HL-60 (cell line): ENCODE results near the gene GATM.

Experiments
- DNase-seq, 2 experiments: peaks; one replicate each; pipeline ENCODE4 v3.0.0-alpha.2; 2010 to 2020; ENCODE audit warnings: low read depth in 1 of 2, low spot score in 1 of 2
- H3K27ac ChIP-seq: fragments of 250-450 bp; sonication (Bioruptor Pico); replicated peaks from 2 replicates; pipeline ENCODE4 v1.5.1; 2020; ENCODE audit warnings: mild to moderate bottlenecking, moderate library complexity
- H3K27me3 ChIP-seq: fragments of 250-450 bp; sonication (Bioruptor Pico); 2 replicates; pipeline ENCODE4 v1.5.1; 2021; ENCODE audit warnings: mild to moderate bottlenecking, moderate library complexity; ENCODE audit not compliant: insufficient read depth, poor library complexity, severe bottlenecking
- H3K4me3 ChIP-seq: replicated peaks from 2 replicates; pipeline ENCODE4 v1.5.1; 2011; ENCODE audit warnings: mild to moderate bottlenecking, control low read depth, low read length; ENCODE audit not compliant: insufficient read depth
- GABPA ChIP-seq: IDR thresholded peaks from 2 replicates; pipeline ENCODE4 v1.6.1; 2012; ENCODE audit warnings: low read depth
- POLR2AphosphoS5 ChIP-seq: IDR thresholded peaks from 2 replicates; pipeline ENCODE4 v1.6.1; 2012; ENCODE audit warnings: low read depth
- REST ChIP-seq: IDR thresholded peaks from 2 replicates; pipeline ENCODE4 v1.6.1; 2012; ENCODE audit warnings: low read depth; ENCODE audit not compliant: insufficient replicate concordance
- SPI1 ChIP-seq: IDR thresholded peaks from 2 replicates; pipeline ENCODE4 v1.6.1; 2012; ENCODE audit warnings: low read depth, mild to moderate bottlenecking, borderline replicate concordance
- TF ChIP-seq, protein P1 (sequence below): IDR thresholded peaks from one replicate; pipeline ENCODE4 v1.5.1; 2011; ENCODE audit warnings: low read length, control low read depth, inconsistent platforms; ENCODE audit not compliant: insufficient read depth

The GATM gene

DNA sequence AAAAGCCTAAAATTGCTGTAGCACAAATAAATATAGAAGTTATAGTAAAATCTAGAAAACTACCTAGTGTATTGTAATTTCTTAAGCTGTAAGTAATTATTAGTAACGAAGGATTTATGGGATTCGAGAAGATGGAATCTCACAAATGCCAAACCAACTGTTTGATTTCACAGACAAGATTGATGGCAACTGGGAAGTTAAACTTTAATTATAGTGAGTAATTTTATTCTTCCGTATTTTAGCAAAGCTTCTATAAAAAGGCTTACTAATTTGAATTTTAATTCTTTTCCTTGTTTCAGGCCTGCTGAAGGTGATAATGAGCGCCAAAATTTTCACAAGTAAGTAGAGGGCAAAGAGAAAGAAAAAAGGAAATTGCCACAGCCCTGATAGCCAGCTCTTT, 36.6 kb downstream of the GATM start:
- no peak for DNase-seq
- no peak overlapping the region for H3K4me3 ChIP-seq
- H3K27me3 ChIP-seq, result no peaks in the 10 kb centered on the region
- TF ChIP-seq, protein P1, sequence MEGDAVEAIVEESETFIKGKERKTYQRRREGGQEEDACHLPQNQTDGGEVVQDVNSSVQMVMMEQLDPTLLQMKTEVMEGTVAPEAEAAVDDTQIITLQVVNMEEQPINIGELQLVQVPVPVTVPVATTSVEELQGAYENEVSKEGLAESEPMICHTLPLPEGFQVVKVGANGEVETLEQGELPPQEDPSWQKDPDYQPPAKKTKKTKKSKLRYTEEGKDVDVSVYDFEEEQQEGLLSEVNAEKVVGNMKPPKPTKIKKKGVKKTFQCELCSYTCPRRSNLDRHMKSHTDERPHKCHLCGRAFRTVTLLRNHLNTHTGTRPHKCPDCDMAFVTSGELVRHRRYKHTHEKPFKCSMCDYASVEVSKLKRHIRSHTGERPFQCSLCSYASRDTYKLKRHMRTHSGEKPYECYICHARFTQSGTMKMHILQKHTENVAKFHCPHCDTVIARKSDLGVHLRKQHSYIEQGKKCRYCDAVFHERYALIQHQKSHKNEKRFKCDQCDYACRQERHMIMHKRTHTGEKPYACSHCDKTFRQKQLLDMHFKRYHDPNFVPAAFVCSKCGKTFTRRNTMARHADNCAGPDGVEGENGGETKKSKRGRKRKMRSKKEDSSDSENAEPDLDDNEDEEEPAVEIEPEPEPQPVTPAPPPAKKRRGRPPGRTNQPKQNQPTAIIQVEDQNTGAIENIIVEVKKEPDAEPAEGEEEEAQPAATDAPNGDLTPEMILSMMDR, result no peak
- H3K27ac ChIP-seq, result no peak overlapping the region

GRCh38 chr15:45340429-45340828, 37.9 kb downstream of the GATM start:
- DNase-seq, result no peak
- no peaks in the 10 kb centered on the region for H3K27me3 ChIP-seq
- TF ChIP-seq REST, result no peak
- no peak overlapping the region for H3K4me3 ChIP-seq
- no peak overlapping the region for H3K27ac ChIP-seq

DNA sequence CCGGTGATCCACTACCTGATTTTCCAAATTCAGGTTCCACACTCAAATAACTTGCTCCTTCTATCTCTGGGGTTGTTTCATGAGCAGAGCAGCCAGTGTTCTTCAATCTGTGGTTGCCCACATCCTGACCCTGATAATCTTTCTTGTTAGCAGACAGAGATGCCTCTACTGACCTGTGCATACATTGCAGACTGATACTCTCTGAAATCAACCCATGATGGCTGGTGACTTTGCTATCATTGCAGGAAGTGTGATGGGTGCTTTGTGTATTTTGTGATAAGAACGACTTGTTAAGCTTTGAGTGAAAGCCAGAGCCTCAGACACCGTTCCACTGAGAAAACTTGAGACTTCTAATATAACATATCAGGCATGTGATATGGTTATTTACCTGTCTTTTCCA, 39.9 kb downstream of the GATM start:
- DNase-seq, result no peak
- no peak overlapping the region for H3K27ac ChIP-seq

GRCh38 chr15:45337224-45337623, 41.1 kb downstream of the GATM start:
- no peak overlapping the region for H3K27ac ChIP-seq
- DNase-seq, result no peak
- no peak overlapping the region for H3K4me3 ChIP-seq
- no peak for TF ChIP-seq REST
- TF ChIP-seq GABPA, result no peak
- TF ChIP-seq POLR2AphosphoS5, result no peak
- TF ChIP-seq, protein P1, result no peak
- TF ChIP-seq SPI1, result no peak
- H3K27me3 ChIP-seq, result no peaks in the 10 kb centered on the region

More for the DNA sequence above, 39.9 kb downstream of the GATM start:
- H3K27me3 ChIP-seq, result no peaks in the 10 kb centered on the region
- TF ChIP-seq SPI1 (no peak), POLR2AphosphoS5 (no peak), GABPA (no peak), REST (no peak)
- TF ChIP-seq, protein P1, result no peak
- no peak overlapping the region for H3K4me3 ChIP-seq
